ENCODE measurements around the gene AMBRA1.

DNA sequence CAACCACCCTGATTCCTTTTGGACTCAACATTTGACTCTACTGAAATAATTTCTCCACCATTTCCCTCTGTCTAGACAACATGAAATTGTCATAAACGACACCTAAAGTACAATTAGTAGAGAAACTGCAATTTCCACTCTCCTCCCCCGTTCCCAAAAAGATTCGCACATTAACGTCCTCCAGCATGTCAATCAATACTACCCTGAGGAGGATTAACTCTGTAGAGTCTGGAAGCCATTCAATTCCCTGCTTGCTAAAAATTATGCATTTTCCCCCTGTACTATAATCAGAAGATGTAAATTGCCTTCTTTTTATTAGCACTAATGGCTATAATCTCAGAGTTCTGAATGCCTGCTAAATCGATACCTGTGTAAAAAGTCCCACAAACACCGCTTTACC lies 70.5 kb downstream of the AMBRA1 start:
- TF ChIP-seq, protein P1, sequence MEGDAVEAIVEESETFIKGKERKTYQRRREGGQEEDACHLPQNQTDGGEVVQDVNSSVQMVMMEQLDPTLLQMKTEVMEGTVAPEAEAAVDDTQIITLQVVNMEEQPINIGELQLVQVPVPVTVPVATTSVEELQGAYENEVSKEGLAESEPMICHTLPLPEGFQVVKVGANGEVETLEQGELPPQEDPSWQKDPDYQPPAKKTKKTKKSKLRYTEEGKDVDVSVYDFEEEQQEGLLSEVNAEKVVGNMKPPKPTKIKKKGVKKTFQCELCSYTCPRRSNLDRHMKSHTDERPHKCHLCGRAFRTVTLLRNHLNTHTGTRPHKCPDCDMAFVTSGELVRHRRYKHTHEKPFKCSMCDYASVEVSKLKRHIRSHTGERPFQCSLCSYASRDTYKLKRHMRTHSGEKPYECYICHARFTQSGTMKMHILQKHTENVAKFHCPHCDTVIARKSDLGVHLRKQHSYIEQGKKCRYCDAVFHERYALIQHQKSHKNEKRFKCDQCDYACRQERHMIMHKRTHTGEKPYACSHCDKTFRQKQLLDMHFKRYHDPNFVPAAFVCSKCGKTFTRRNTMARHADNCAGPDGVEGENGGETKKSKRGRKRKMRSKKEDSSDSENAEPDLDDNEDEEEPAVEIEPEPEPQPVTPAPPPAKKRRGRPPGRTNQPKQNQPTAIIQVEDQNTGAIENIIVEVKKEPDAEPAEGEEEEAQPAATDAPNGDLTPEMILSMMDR (conservative IDR thresholded peaks at IDR 0.05 in 1 of 2, IDR thresholded peaks at IDR 0.05 in 1 of 2; ENCODE audit: extremely low read depth in 1 of 2, insufficient read depth in 1 of 2, low read depth in 1 of 2, low read length in 2 of 2) = no peak
- no peak for TF ChIP-seq EZH2 (IDR thresholded peaks at IDR 0.05; ENCODE audit: borderline replicate concordance, low read length)
